HepG2 (cell line): Measurements from ENCODE around the gene TUT7. TPM values are rescaled to one million over a fixed set of nuclear protein-coding genes. Genes with fewer than 3 reads are reported as not detected.

Experiments used
- KLF16 ChIP-seq, 2 experiments: sonication (generic) in 1 of 2; formaldehyde crosslinking in 1 of 2; IDR thresholded peaks; 2 replicates each; pipeline versions ENCODE4 v1.6.1 to v1.8.0; 2016 to 2023; ENCODE audit warnings: missing genetic modification reagents in 2 of 2, missing compliant biosample characterization in 1 of 2
- MED1 ChIP-seq: sonication (generic); formaldehyde crosslinking; IDR thresholded peaks from 2 replicates; pipeline ENCODE4 v1.4.0; 2020; ENCODE audit warnings: missing genetic modification reagents
- NFATC3 ChIP-seq: sonication (generic); formaldehyde crosslinking; IDR thresholded peaks from 2 replicates; pipeline ENCODE4 v1.5.1; 2020; ENCODE audit warnings: mild to moderate bottlenecking, missing genetic modification reagents
- NONO ChIP-seq, 2 experiments: fragments of 450-650 bp in 1 of 2; sonication (generic) in 1 of 2; formaldehyde crosslinking in 1 of 2; IDR thresholded peaks in 1 of 2; conservative IDR thresholded peaks in 1 of 2; 2 replicates each; pipeline versions ENCODE4 v1.6.1 to v1.8.0; 2017 to 2022; ENCODE audit warnings: mild to moderate bottlenecking in 1 of 2, missing genetic modification reagents in 1 of 2, moderate library complexity in 1 of 2
- POLR2AphosphoS5 ChIP-seq: IDR thresholded peaks from 2 replicates; pipeline ENCODE4 v1.6.1; 2012; ENCODE audit warnings: low read depth, low read length
- SNAPC4 ChIP-seq: sonication (generic); formaldehyde crosslinking; IDR thresholded peaks from 2 replicates; pipeline ENCODE4 v1.4.0; 2020; ENCODE audit warnings: mild to moderate bottlenecking, missing genetic modification reagents
- ZBTB10 ChIP-seq: sonication (generic); formaldehyde crosslinking; IDR thresholded peaks from 2 replicates; pipeline ENCODE4 v1.4.0; 2020; ENCODE audit warnings: missing genetic modification reagents, borderline replicate concordance
- ZHX2 ChIP-seq, 2 experiments: sonication (generic) in 1 of 2; formaldehyde crosslinking in 1 of 2; IDR thresholded peaks; 2 replicates each; pipeline versions ENCODE4 v1.6.1 to v1.9.0; 2014 to 2022; ENCODE audit warnings: antibody characterized with exemption in 1 of 2, borderline replicate concordance in 1 of 2, inconsistent platforms in 1 of 2, low read depth in 1 of 2, missing genetic modification reagents in 1 of 2
- ZNF441 ChIP-seq: sonication (generic); formaldehyde crosslinking; IDR thresholded peaks from 2 replicates; pipeline ENCODE4 v1.7.0; 2021; ENCODE audit warnings: missing genetic modification reagents, borderline replicate concordance
- ZNF740 ChIP-seq: sonication (generic); formaldehyde crosslinking; IDR thresholded peaks from 2 replicates; pipeline ENCODE4 v1.4.0; 2020; ENCODE audit warnings: missing genetic modification reagents
- polyA plus RNA-seq, 8 experiments: library from polyadenylated mRNA; depleted of rRNA in 3 of 8; stranded (reverse) in 7 of 8; unstranded in 1 of 8; fragments of >200 nt; fragmentation: Illumina TruSeq in 4 of 8; extraction: Trizol in 4 of 8; gene quantifications; 2 replicates each; pipeline versions ENCODE4 v1.2.1 to v1.2.3, GENCODE V29; 2011 to 2016; ENCODE audit warnings: low read depth in 4 of 8, missing spikeins in 1 of 8, mixed read lengths in 1 of 8; ENCODE audit not compliant: insufficient read depth in 1 of 8
- total RNA-seq, 5 experiments: library from RNA; depleted of rRNA; stranded (reverse); fragments of >200 nt; fragmentation: Illumina TruSeq; extraction: Trizol; gene quantifications; 2 replicates each; pipeline ENCODE4 v1.2.3, GENCODE V29; 2016; ENCODE audit warnings: low read depth in 1 of 5

The TUT7 gene
- total and polyA plus RNA-seq, 2 of the 13 experiments (the other 11 are each of a cell fraction or from before 2014, with no cell fraction given) = 12.0 to 19.4 TPM

GRCh38 chr9:86282979-86283535 lies 71.2 kb downstream of the TUT7 start (continued):
- TF ChIP-seq KLF16 (CRISPR knock-in tag; IDR thresholded peaks at IDR 0.05) = no peak
- TF ChIP-seq ZBTB10 (CRISPR knock-in tag) = no peak
- no peak for TF ChIP-seq ZNF740
- no peak for TF ChIP-seq MED1 (CRISPR knock-in tag)
- TF ChIP-seq NONO (IDR thresholded peaks at IDR 0.05) = no peak
- no peak for TF ChIP-seq NONO (CRISPR knock-in tag; conservative IDR thresholded peaks at IDR 0.05)
- no peak for TF ChIP-seq NFATC3
- TF ChIP-seq ZHX2 (IDR thresholded peaks at IDR 0.05; ENCODE audit: low read depth) = no peak
- TF ChIP-seq ZHX2 (CRISPR knock-in tag; IDR thresholded peaks at IDR 0.05; ENCODE audit: borderline replicate concordance) = no peak
- 0 out of 2 replicates have a peak, but pooled peaks have one; percentile 1 for TF ChIP-seq ZNF441 (CRISPR knock-in tag)
- no peak for TF ChIP-seq POLR2AphosphoS5
- no peak for TF ChIP-seq SNAPC4 (CRISPR knock-in tag)
